SU-DHL-6 (cell line): ENCODE measurements around the gene PGLYRP1.

Source experiments
- CTCF ChIP-seq: fragments of 200-600 bp; sonication (generic); IDR thresholded peaks from one replicate; pipeline ENCODE4 v1.5.1; 2017; ENCODE audit warnings: antibody characterized with exemption, mild to moderate bottlenecking, low read length, moderate library complexity; ENCODE audit not compliant: insufficient read depth, poor library complexity, severe bottlenecking
- EZH2phosphoT487 ChIP-seq: fragments of 200-600 bp; sonication (generic), shearing (Covaris generic); conservative IDR thresholded peaks from 2 replicates; pipeline ENCODE4 v1.6.1; 2018; ENCODE audit warnings: mild to moderate bottlenecking, antibody characterized with exemption, low read length, moderate library complexity, mixed read lengths

GRCh38 chr19:46069806-46070341, 47.0 kb upstream of the PGLYRP1 start:
- no peak for TF ChIP-seq CTCF
- no peak for TF ChIP-seq EZH2phosphoT487
